AG10803 (cell line): ENCODE measurements around the gene PTPN12.

ENCODE experiments used
- DNase-seq: peaks from one replicate; pipeline ENCODE4 v3.0.0; 2010; ENCODE audit warnings: low read depth
- H3K4me3 ChIP-seq: 2 replicates; pipeline ENCODE4 v1.5.1; 2011; ENCODE audit warnings: mild to moderate bottlenecking, low read length, control low read depth
- TF ChIP-seq, protein P1 (sequence below): conservative IDR thresholded peaks from 2 replicates; pipeline ENCODE4 v1.5.1; 2011; ENCODE audit warnings: mild to moderate bottlenecking, low read length, control low read depth, inconsistent platforms

PTPN12 gene

DNA sequence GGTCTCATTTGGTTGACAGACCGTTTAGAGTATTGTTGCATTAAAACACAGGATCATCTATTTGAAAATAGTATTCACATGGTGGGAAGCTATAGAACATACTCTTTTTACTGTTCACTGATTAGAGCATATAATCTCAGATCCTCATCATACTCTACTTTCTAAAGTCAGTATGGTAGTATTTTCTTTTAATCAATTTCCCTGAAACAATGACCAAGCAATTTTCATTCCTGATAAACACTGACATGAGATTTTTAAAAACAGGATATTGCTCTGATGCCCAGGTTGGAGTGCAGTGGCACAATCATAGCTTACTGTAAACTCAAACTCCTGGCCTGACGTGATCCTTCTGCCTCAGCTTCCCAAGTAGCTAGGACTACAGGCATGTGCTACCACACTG, 63.9 kb downstream of the PTPN12 start:
- TF ChIP-seq, protein P1, sequence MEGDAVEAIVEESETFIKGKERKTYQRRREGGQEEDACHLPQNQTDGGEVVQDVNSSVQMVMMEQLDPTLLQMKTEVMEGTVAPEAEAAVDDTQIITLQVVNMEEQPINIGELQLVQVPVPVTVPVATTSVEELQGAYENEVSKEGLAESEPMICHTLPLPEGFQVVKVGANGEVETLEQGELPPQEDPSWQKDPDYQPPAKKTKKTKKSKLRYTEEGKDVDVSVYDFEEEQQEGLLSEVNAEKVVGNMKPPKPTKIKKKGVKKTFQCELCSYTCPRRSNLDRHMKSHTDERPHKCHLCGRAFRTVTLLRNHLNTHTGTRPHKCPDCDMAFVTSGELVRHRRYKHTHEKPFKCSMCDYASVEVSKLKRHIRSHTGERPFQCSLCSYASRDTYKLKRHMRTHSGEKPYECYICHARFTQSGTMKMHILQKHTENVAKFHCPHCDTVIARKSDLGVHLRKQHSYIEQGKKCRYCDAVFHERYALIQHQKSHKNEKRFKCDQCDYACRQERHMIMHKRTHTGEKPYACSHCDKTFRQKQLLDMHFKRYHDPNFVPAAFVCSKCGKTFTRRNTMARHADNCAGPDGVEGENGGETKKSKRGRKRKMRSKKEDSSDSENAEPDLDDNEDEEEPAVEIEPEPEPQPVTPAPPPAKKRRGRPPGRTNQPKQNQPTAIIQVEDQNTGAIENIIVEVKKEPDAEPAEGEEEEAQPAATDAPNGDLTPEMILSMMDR = no peak
- no peak overlapping the region for H3K4me3 ChIP-seq

DNA sequence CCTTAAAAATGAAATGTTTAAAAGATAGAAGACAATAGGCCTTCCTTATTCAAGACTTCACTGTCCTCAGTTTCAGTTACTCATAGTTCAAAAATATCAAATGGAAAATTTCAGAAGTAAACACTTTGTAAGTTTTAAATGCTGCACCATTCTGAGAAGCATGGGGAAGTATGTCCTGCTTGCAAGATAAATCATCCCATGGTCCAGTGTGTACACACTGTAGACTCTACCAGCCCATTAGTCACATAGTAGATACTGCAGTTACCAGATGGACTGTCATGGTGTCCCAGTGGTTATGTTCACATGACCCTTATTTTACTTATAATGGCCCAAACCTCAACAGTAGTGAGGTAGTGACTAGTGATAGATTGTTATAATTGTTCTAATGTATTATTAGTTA, 69.5 kb downstream of the PTPN12 start:
- TF ChIP-seq, protein P1 = no peak
- H3K4me3 ChIP-seq = no peak overlapping the region
- DNase-seq = no peak

More for the DNA sequence above, 63.9 kb downstream of the PTPN12 start:
- DNase-seq = no peak

DNA sequence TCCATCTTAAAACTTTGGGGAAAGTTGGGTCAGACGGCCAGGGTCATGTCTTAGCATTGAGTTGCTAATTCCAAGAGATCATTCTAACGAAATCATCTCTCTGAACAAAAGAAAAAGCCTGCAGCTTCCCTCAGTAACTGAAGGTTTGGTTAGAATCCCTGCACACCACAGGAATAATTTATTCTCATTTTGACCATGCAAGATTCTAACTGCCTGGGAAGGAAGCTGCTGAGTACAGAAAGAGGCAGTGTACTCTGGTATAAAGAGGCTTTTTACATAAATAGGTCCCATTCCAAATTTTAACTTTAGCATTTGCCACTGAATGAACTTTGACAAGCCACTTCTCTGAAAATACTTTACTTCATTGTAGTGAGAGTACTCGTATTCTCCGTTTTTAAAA, 82.2 kb downstream of the PTPN12 start:
- TF ChIP-seq, protein P1 = no peak
- H3K4me3 ChIP-seq = no peak overlapping the region
- DNase-seq = no peak

DNA sequence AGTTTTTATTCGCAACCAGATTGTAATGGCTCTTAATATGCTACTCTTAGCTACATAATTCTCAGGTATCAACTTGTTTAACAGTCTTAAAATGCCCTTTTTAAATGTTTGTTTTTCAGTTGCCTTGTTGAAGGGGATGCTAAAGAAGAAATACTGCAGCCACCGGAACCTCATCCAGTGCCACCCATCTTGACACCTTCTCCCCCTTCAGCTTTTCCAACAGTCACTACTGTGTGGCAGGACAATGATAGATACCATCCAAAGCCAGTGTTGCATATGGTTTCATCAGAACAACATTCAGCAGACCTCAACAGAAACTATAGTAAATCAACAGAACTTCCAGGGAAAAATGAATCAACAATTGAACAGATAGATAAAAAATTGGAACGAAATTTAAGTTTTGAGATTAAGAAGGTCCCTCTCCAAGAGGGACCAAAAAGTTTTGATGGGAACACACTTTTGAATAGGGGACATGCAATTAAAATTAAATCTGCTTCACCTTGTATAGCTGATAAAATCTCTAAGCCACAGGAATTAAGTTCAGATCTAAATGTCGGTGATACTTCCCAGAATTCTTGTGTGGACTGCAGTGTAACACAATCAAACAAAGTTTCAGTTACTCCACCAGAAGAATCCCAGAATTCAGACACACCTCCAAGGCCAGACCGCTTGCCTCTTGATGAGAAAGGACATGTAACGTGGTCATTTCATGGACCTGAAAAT, 89.7 kb downstream of the PTPN12 start:
- peak; percentile 15 for DNase-seq
- TF ChIP-seq, protein P1 = no peak
- H3K4me3 ChIP-seq = no peak overlapping the region

DNA sequence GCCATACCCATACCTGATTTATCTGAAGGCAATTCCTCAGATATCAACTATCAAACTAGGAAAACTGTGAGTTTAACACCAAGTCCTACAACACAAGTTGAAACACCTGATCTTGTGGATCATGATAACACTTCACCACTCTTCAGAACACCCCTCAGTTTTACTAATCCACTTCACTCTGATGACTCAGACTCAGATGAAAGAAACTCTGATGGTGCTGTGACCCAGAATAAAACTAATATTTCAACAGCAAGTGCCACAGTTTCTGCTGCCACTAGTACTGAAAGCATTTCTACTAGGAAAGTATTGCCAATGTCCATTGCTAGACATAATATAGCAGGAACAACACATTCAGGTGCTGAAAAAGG, 90.2 kb downstream of the PTPN12 start:
- no peak for DNase-seq
- H3K4me3 ChIP-seq = no peak overlapping the region
- TF ChIP-seq, protein P1 = no peak

DNA sequence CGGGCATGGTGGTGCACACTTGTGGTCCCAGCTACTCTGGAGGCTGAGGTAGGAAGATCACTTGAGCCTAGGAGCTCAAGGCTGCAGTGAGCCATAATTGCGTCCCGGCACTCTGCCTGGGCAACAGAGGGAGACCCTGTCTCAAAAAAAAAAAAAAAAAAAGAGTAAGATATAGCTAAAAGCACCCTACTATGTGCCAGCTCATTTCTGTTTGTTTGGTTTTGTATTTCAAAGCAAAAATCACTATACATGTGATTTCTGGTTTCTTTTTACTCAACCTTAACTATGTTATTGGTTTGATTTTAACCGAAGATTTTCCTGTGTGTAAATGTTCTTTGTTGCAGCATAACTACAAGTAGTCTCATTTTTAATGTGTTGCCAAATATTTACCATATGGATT, 92.7 kb downstream of the PTPN12 start:
- TF ChIP-seq, protein P1 = no peak
- no peak for DNase-seq
- H3K4me3 ChIP-seq = no peak overlapping the region

DNA sequence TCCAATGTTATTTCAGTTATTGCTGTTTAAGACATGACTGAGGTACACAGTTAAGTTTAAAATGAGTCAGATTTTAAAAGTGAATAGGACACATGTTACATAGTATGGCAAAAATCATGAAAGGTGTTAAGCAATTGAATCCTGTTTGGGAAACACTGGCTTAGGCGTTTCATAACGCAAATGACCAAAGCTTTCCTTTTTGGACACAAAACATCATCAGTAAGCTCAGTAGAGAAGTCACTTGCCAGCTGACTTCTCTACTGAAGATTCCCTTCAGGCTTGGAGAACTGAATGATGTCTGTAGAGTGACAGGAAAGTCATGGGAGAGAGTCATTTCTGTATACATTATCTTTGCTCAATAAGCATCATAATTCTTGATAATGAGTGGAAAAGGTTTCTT, 94.7 kb downstream of the PTPN12 start:
- TF ChIP-seq, protein P1 = no peak
- no peak overlapping the region for H3K4me3 ChIP-seq
- DNase-seq = peak; percentile 17
